Activated CD4-positive, CD25-positive, alpha-beta regulatory T cell treated with anti-CD3 and anti-CD28 coated beads, Interleukin-2, amount 50 U/mL, for 16 hours (primary cell): ENCODE measurements around the gene SPTBN5.

Source experiments
- DNase-seq: peaks from one replicate; pipeline ENCODE4 v3.0.0-alpha.2; 2020; ENCODE audit warnings: low read depth, low spot score

SPTBN5 gene

GRCh38 chr15:41926185-41927056 is 32.6 kb upstream of the SPTBN5 start:
- DNase-seq = no peak

DNA sequence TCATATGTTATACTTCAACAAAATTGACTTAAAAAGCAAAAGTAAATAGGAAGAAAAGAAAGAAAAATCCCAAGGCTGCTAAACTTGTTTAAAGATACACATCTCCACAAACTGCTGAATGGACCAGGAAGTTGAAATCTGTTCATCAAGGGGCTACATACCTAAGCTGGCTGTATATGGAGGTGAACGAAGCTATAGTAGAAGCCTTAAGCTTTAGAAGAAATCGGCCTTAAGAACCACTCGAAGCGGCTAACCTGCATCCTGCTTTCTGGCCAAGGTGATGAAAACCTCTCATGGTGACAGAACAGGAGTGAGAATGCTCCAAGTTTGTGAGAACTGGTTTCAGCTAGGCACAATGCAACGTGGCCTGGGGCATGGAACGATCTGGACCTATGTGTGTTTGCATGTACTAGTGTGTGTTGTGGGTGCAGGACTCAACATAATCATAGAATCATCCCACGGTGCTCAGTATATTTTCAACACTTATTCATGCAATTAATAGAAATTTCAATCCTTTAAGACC is 31.3 kb upstream of the SPTBN5 start:
- no peak for DNase-seq

- no peak for DNase-seq
These were observed 29.6 kb upstream of the SPTBN5 start for GRCh38 chr15:41923401-41923997.

GRCh38 chr15:41922353-41922752 is 28.5 kb upstream of the SPTBN5 start:
- DNase-seq = no peak

DNA sequence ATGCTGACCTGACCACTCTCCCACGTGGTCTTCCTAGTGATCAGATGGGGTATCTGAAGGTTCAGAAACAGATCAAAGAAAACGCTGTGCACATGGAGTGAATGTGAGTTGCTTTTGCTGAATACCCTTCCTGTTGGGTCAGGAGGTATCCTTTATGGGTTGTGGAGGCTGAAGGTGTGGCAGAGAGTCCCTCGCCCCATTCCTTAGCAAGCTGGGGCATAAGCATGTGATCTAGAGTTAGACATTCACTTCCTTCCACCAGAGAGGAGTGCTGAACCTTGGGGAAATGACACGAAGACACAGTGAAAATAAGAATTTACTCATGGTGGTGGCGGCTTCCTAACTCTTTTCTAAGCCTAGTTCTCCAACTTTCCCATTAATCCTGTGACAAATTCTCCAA is 27.8 kb upstream of the SPTBN5 start:
- no peak for DNase-seq

GRCh38 chr15:41921167-41921566 is 27.3 kb upstream of the SPTBN5 start:
- no peak for DNase-seq

GRCh38 chr15:41919954-41920538 is 26.2 kb upstream of the SPTBN5 start:
- no peak for DNase-seq

DNA sequence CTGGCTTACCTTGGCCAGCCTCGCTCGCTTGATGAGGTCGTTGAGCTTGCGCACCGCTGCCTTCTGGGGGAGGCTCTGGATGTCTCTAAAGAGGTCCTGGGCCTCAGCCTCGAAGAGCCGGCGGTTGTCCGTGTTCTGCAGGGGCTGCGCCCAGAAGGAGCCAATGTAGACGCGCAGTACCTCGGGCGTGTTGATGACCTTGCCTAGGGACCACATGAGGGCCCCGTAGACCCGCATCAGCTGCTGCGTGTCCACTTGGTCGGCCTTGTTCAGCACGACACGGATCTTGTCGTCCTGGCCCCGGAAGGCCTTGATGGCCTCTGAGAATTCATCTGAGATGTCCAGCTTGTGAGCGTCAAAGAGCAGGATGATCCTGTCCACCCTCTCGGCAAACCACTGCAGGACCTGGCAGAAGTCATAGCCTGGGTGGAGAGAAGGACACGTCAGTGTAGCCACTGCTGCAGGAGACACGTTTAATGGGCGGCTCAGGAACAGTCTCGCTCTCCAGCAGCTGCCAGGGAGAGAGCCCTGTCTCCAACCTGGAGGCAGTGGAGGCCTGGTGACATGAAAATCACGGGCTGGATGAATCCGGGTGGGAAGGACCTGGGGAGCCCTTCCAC is 25.5 kb upstream of the SPTBN5 start:
- DNase-seq = no peak

- no peak for DNase-seq
These were observed 24.8 kb upstream of the SPTBN5 start for GRCh38 chr15:41918506-41919126.

DNA sequence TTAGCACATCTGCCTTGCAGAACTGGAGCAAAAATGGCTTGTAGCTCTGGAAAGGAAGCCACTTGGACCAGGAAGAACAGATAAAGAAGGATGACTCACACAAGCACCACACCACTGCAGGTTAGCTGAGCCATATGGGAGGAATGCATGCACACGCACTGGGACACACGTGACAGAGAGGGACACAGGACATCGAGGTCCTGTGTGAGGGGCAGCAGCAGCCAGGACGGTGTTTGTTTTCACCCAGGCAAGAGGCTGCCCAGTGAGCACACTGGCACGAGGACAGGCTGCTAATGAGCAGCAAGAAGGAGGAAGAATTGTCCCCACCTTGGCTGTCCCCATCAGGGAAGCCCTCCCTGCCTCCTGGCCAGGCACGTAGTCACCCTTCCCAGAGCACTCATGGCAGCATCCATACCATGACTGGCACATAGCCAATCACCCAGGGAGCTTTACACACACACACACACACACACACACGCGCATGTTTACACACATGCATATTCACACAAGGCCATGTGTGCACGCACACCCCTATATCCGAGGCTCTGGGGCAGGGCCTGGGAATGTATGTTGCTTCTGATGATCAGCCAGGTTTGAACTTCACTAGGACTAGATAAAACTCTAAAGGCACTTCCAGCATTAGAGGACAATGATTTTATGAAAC is 24.0 kb upstream of the SPTBN5 start:
- DNase-seq = no peak

GRCh38 chr15:41915255-41915994 is 21.6 kb upstream of the SPTBN5 start:
- no peak for DNase-seq

GRCh38 chr15:41914411-41914810 is 20.6 kb upstream of the SPTBN5 start:
- no peak for DNase-seq

GRCh38 chr15:41913256-41913655 is 19.4 kb upstream of the SPTBN5 start:
- no peak for DNase-seq

DNA sequence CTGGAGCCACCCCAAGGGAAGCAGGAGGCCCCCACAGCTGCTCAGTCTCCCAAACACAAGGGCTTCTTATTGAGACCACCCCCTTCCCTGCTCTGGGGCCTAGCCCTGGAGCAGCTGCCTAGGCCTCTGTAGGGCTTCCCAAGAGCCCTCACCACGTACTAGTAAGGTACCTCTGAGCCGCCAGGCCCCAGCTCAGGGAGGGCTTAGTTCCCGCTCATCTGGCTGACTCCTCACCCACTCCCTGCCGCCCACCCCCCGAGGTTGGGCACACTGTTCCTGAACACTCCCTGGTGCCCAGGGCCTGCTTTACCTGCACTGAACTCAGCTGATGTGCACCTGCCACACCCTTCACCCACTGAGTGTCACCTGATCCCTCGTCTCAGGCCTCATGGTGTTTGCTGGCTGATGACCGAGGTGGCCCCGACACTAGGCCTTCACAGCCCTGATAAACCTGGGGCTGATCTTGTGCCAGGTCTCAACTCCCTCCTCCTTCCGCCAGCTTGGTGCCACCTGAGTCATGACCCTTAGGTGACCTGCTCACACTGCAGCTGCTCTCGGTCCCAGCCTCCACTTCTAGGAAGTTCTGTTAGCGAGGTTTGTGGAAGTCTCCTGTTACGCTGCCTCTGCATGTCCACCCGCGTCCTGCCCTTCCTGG is 18.0 kb upstream of the SPTBN5 start:
- DNase-seq = no peak

DNA sequence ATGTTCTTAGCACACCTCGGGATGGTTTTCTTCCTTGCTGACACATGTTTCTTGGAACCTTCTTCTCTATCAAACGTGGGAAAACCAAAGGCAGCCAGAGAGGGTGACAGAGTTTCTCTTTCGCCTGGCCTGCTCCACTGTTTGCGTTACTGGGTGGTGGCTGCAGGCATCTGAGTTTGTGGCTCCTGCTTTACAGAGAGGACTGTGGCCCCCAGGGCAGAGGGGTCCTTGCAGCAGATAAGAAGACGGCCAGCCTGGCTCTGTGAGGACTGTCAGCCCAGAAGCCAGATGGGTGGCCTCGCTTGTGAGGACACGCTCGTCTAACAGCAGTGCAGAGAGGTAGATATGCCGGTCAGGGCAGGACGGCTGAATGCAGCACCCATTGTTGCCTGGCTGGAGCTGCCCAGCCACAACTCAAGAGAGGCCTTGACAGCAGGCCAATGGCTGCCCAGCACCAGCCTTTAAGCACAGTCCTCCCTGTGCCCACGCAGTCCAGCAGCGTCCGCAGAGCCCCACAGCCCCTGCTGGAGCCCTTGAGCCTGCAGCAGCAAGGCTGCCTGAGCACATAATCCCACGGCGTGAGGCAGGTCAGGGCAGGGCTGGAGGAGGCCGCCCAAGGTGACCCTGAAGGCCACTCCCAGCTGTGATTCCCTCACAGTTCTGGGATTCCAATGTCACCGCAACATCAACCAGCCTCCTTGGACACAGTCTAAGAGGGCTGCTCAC is 15.0 kb upstream of the SPTBN5 start:
- DNase-seq = no peak

- no peak for DNase-seq
These were observed 13.3 kb upstream of the SPTBN5 start for GRCh38 chr15:41907141-41907540.

DNA sequence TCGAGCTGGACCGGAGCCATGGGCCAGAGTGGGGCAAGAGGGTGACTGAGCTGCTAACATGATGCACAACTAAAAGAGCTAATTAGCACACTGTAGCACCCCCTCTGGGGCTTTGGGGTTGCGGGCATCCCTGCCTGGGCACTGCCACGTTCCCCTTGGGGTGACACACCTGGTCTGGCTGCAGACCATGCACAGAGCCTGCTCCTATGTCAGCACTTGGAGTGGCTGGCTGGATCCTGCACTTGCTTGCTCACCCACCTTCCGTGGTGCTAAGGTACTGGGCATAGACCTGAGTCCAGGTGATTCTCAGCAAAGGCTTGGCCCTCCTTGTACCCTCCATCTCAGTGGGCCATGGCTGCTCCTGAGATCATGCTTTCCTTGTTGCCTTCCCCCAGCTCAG is 12.8 kb upstream of the SPTBN5 start:
- no peak for DNase-seq

DNA sequence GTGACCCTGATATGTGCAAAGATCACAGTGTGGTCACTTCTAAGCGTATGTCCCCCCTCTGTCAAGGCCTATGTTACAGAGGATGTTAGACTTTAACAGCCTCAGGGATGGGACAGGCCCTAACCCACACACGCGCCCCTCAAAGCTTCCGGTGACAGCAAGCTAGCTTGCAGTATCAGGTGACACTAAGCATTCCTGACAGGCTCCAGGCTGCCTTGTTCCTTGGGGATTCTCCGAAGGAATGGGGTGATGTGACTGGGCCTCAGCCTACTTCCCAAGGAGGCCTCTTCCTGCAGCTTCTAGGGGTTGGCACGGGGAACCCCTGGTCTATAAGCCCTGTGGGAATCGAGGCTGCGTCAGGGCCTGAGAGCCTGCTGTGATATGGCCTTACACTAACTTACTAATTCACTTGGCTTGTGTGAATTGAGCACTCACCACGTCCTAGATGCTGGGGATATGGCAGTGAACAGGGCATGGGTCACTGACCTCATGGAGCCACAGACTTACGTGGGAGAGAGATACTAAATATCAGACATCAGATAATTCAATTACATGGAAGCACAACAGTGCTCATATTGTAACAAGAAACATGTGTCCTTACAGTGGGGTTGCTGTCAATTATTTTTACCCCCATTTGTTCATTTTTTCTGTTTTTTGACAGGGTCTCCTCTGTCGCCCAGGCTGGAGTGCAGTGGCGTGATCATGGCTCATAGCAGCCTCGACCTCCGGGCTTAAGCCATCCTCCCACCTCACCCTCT is 11.4 kb upstream of the SPTBN5 start:
- no peak for DNase-seq
